Vagina (tissue), 2 donors: ENCODE measurements around the gene MYO15B. TPM values are rescaled to one million over a fixed set of nuclear protein-coding genes. Genes with fewer than 3 reads are reported as not detected.

ENCODE experiments used
- DNase-seq, 2 donors: peaks; one replicate each; pipeline ENCODE4 v3.0.0-alpha.2; 2017; ENCODE audit errors: extremely low spot score in 2 of 2
- H3K27ac ChIP-seq: fragments of 200-600 bp; sonication (generic); one replicate; pipeline ENCODE4 v1.5.1; 2019
- H3K27me3 ChIP-seq: fragments of 200-600 bp; sonication (generic); one replicate; pipeline ENCODE4 v1.5.1; 2019
- H3K36me3 ChIP-seq, 2 donors: fragments of 200-600 bp; sonication (generic); one replicate each; pipeline ENCODE4 v1.5.1; 2017 to 2019
- H3K4me1 ChIP-seq: fragments of 200-600 bp; sonication (generic); one replicate; pipeline ENCODE4 v1.5.1; 2019
- H3K4me3 ChIP-seq, 2 donors: fragments of 200-600 bp; sonication (generic); 1 replicate in 1 of 2; 2 replicates in 1 of 2; pipeline ENCODE4 v1.5.1; 2016 to 2019
- H3K9me3 ChIP-seq: fragments of 200-600 bp; sonication (generic); one replicate; pipeline ENCODE4 v1.5.1; 2019
- CTCF ChIP-seq, 3 experiments: fragments of 450-650 bp in 2 of 3; fragments of 200-600 bp in 1 of 3; sonication (generic) in 1 of 3; IDR thresholded peaks; one replicate each; pipeline ENCODE4 v1.5.1; 2017 to 2019; ENCODE audit warnings: antibody characterized with exemption in 3 of 3, mild to moderate bottlenecking in 2 of 3, moderate library complexity in 2 of 3
- POLR2A ChIP-seq, 2 donors: fragments of 450-650 bp; IDR thresholded peaks; one replicate each; pipeline ENCODE4 v1.6.1; 2017; ENCODE audit warnings: antibody characterized with exemption in 2 of 2, mild to moderate bottlenecking in 2 of 2, moderate library complexity in 2 of 2
- POLR2AphosphoS5 ChIP-seq, 2 donors: sonication (generic); formaldehyde crosslinking; IDR thresholded peaks; one replicate each; pipeline ENCODE4 v1.9.0; 2017; ENCODE audit warnings: antibody characterized with exemption in 2 of 2, mild to moderate bottlenecking in 2 of 2, low read depth in 1 of 2; ENCODE audit not compliant: insufficient read depth in 1 of 2
- intact Hi-C: fragments of 100-400 bp; cut with DNase I; formaldehyde crosslinking; loops from one replicate; pipeline ENCODE4 v1.15.1; 2023
- total RNA-seq: library from RNA; depleted of rRNA; stranded (reverse); fragments of >200 nt; gene quantifications from one replicate; pipeline ENCODE4 v1.2.3, GENCODE V29; 2016

Gene MYO15B
- total RNA-seq, 1 donor from 2014 or later = 160 TPM

- Histone ChIP-seq H3K27me3 (no peaks in the 10 kb centered on the region), H3K27ac (no peak overlapping the region), H3K4me1 (no peaks in the 10 kb centered on the region), H3K4me3 (no peak overlapping the region), H3K36me3 (peaks cover 0 to 21% of the 10 kb centered on the region in 2 donors), H3K9me3 (no peaks in the 10 kb centered on the region)
- intact Hi-C loops = no loop called here
- DNase-seq = no peak
- TF ChIP-seq POLR2AphosphoS5 (IDR thresholded peaks at IDR 0.05; ENCODE audit: insufficient read depth in 1 of 2, low read depth in 1 of 2) = no peak
- no peak for TF ChIP-seq CTCF (IDR thresholded peaks at IDR 0.05)
- TF ChIP-seq POLR2A (IDR thresholded peaks at IDR 0.05) = no peak
Measured at GRCh38 chr17:75610103-75610984, 22.7 kb downstream of the MYO15B start.

GRCh38 chr17:75611851-75612429, 24.3 kb downstream of the MYO15B start:
- Histone ChIP-seq H3K4me1 (no peaks in the 10 kb centered on the region), H3K27ac (no peak overlapping the region), H3K27me3 (no peaks in the 10 kb centered on the region), H3K36me3 (peaks cover 0 to 27% of the 10 kb centered on the region in 2 donors), H3K4me3 (no peak overlapping the region), H3K9me3 (no peaks in the 10 kb centered on the region)
- TF ChIP-seq POLR2A (IDR thresholded peaks at IDR 0.05) (no peak), CTCF (IDR thresholded peaks at IDR 0.05) (no peak)
- no peak for DNase-seq
- intact Hi-C loops = no loop called here

DNA sequence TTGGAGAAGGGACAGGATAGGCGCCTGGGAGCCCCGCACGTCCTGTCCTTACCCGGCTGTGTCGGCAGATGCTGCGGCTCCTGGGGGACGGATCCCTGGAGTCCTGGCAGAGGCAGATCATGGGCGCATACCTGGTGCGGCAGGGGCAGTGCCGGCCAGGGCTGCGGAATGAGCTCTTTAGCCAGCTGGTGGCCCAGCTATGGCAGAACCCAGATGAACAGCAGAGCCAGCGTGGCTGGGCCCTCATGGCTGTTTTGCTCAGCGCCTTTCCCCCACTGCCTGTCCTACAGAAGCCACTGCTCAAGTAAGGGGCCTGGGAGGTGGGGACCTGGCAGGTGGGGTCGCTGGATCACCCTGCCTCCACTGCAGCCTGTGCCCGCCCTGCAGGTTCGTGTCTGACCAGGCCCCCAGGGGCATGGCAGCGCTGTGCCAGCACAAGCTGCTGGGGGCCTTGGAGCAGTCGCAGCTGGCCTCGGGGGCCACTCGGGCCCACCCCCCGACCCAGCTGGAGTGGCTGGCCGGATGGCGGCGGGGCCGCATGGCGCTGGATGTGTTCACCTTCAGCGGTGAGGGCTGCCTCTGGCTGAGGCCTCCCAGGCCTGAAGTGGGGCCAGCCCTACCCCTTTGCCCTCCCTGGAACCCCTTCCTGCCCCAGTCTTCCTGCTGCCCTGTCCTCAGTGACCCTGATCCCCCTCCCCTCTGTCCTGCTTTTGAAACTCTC, 25.5 kb downstream of the MYO15B start:
- intact Hi-C loops = no loop called here
- Histone ChIP-seq H3K36me3 (peaks cover 0 to 37% of the 10 kb centered on the region in 2 donors), H3K4me1 (no peaks in the 10 kb centered on the region), H3K27ac (no peak overlapping the region), H3K27me3 (no peaks in the 10 kb centered on the region), H3K4me3 (no peak overlapping the region), H3K9me3 (no peaks in the 10 kb centered on the region)
- no peak for DNase-seq
- no peak for TF ChIP-seq CTCF (IDR thresholded peaks at IDR 0.05)
- no peak for TF ChIP-seq POLR2A (IDR thresholded peaks at IDR 0.05)
- TF ChIP-seq POLR2AphosphoS5 (IDR thresholded peaks at IDR 0.05; ENCODE audit: insufficient read depth in 1 of 2, low read depth in 1 of 2) = no peak

DNA sequence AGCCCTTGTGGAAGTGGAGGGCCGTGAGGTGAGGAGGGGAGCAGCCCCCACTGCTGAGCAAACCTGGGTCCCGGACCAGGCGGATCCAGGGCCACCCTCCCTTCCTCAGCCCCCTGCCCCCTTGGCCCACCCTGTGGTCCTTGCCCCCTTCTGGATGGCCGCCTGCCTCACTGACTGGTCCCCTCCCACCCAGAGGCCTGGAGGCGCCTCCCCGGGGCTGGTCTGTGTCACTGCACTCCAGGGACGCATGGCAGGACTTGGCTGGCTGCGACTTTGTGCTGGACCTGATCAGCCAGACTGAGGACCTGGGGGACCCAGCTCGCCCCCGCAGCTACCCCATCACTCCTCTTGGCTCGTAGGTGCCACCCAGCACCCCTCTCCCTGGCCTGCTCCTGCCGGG, 26.4 kb downstream of the MYO15B start:
- H3K27me3 ChIP-seq = no peaks in the 10 kb centered on the region
- TF ChIP-seq POLR2A (IDR thresholded peaks at IDR 0.05) (no peak), CTCF (IDR thresholded peaks at IDR 0.05) (no peak), POLR2AphosphoS5 (IDR thresholded peaks at IDR 0.05; ENCODE audit: insufficient read depth in 1 of 2, low read depth in 1 of 2) (no peak)
- intact Hi-C loops = no loop called here
- no peak for DNase-seq
- peaks cover 0 to 46% of the 10 kb centered on the region in 2 donors for H3K36me3 ChIP-seq
- no peaks in the 10 kb centered on the region for H3K4me1 ChIP-seq
- H3K4me3 ChIP-seq = no peak overlapping the region
- no peaks in the 10 kb centered on the region for H3K9me3 ChIP-seq
- H3K27ac ChIP-seq = no peak overlapping the region
